Neural progenitor cell (in vitro differentiated cells): Measurements from ENCODE around the gene TRABD2A. TPM values are rescaled to one million over a fixed set of nuclear protein-coding genes. Genes with fewer than 3 reads are reported as not detected.
"Not testable (repeated sequence)": the region's sequence is repeated elsewhere in the genome, so short reads cannot be mapped to it uniquely, and the experiment has no call there.

ENCODE experiments used
- DNase-seq: peaks from one replicate; pipeline ENCODE4 v3.0.0-alpha.2; 2016; ENCODE audit warnings: low spot score
- H2AFZ ChIP-seq: fragments of 200-600 bp; sonication (generic); replicated peaks from 2 replicates; pipeline ENCODE4 v1.6.1; 2016; ENCODE audit warnings: antibody characterized with exemption
- H3F3A ChIP-seq: fragments of 200-600 bp; sonication (generic); 2 replicates; pipeline ENCODE4 v1.6.1; 2016; ENCODE audit warnings: antibody characterized with exemption, low read depth
- H3K27ac ChIP-seq: fragments of 200-600 bp; sonication (generic); 2 replicates; pipeline ENCODE4 v1.5.1; 2016; ENCODE audit warnings: mild to moderate bottlenecking
- H3K27me3 ChIP-seq: fragments of 200-600 bp; sonication (generic); 2 replicates; pipeline ENCODE4 v1.6.1; 2016; ENCODE audit warnings: mild to moderate bottlenecking, moderate library complexity
- H3K36me3 ChIP-seq: fragments of 200-600 bp; sonication (generic); 2 replicates; pipeline ENCODE4 v1.5.1; 2016
- H3K4me1 ChIP-seq: fragments of 200-600 bp; sonication (generic); 2 replicates; pipeline ENCODE4 v1.6.1; 2016; ENCODE audit warnings: mixed run types
- H3K4me2 ChIP-seq: fragments of 200-600 bp; sonication (generic); 2 replicates; pipeline ENCODE4 v1.6.1; 2016
- H3K4me3 ChIP-seq: fragments of 200-600 bp; sonication (generic); 2 replicates; pipeline ENCODE4 v1.5.1; 2016
- H3K79me2 ChIP-seq: fragments of 200-600 bp; sonication (generic); 2 replicates; pipeline ENCODE4 v1.6.1; 2016; ENCODE audit warnings: low read depth
- H3K9ac ChIP-seq: fragments of 200-600 bp; sonication (generic); 2 replicates; pipeline ENCODE4 v1.6.1; 2016
- H3K9me3 ChIP-seq: fragments of 200-600 bp; sonication (generic); 2 replicates; pipeline ENCODE4 v1.5.1; 2016; ENCODE audit warnings: low read depth
- H4K20me1 ChIP-seq: fragments of 200-600 bp; sonication (generic); 2 replicates; pipeline ENCODE4 v1.6.1; 2016; ENCODE audit warnings: low read depth
- H3K27ac Mint-ChIP-seq: 3 replicates; pipeline ENCODE4 v1.8.0; 2021; ENCODE audit warnings: mixed read lengths
- H3K27me3 Mint-ChIP-seq: 2 replicates; pipeline ENCODE4 v1.8.0; 2022; ENCODE audit warnings: low read depth, mild to moderate bottlenecking, inconsistent platforms, moderate library complexity, mixed read lengths; ENCODE audit not compliant: insufficient read depth
- H3K36me3 Mint-ChIP-seq: 3 replicates; pipeline ENCODE4 v1.8.0; 2021; ENCODE audit warnings: mixed read lengths
- H3K4me1 Mint-ChIP-seq: 3 replicates; pipeline ENCODE4 v1.8.0; 2021; ENCODE audit warnings: mixed read lengths
- H3K4me3 Mint-ChIP-seq: 3 replicates; pipeline ENCODE4 v1.8.0; 2021; ENCODE audit warnings: mild to moderate bottlenecking, moderate library complexity, mixed read lengths
- H3K9me3 Mint-ChIP-seq: 3 replicates; pipeline ENCODE4 v1.8.0; 2020; ENCODE audit warnings: mixed read lengths
- EZH2 ChIP-seq: fragments of 200-600 bp; sonication (generic); IDR thresholded peaks from 2 replicates; pipeline ENCODE4 v1.6.1; 2017; ENCODE audit warnings: antibody characterized with exemption, mild to moderate bottlenecking, moderate library complexity
- EZH2phosphoT487 ChIP-seq: fragments of 200-600 bp; sonication (generic); IDR thresholded peaks from 2 replicates; pipeline ENCODE4 v1.6.1; 2017; ENCODE audit warnings: antibody characterized with exemption
- total RNA-seq: library from RNA; depleted of rRNA; stranded (reverse); fragments of >200 nt; gene quantifications from 2 replicates; pipeline ENCODE4 v1.2.3, GENCODE V29; 2015; ENCODE audit warnings: low replicate concordance
- TF ChIP-seq, protein P1 (sequence below): fragments of 200-600 bp; sonication (generic); IDR thresholded peaks from 2 replicates; pipeline ENCODE4 v1.5.1; 2017; ENCODE audit warnings: antibody characterized with exemption, mild to moderate bottlenecking

Gene TRABD2A
- total RNA-seq, 1 donor from 2014 or later = 2.0 TPM

GRCh38 chr2:84919885-84920580 is 39.1 kb upstream of the TRABD2A start:
- no peaks in the 10 kb centered on the region for H3K36me3 Mint-ChIP-seq
- peaks cover 6% of the 10 kb centered on the region for H3K27me3 Mint-ChIP-seq
- H3K4me3 Mint-ChIP-seq = no peak overlapping the region
- Histone ChIP-seq H3K9me3 (no peaks in the 10 kb centered on the region), H3K4me2 (no peak overlapping the region), H3K4me1 (no peaks in the 10 kb centered on the region), H3K9ac (no peak overlapping the region), H3K4me3 (no peak overlapping the region), H3F3A (peaks cover 11% of the 10 kb centered on the region), H2AFZ (no peak overlapping the region), H3K36me3 (no peaks in the 10 kb centered on the region), H4K20me1 (no peaks in the 10 kb centered on the region), H3K27me3 (no peaks in the 10 kb centered on the region), H3K27ac (no peak overlapping the region), H3K79me2 (no peaks in the 10 kb centered on the region)
- no peaks in the 10 kb centered on the region for H3K9me3 Mint-ChIP-seq
- peaks cover 21% of the 10 kb centered on the region for H3K4me1 Mint-ChIP-seq
- H3K27ac Mint-ChIP-seq = no peak overlapping the region
- no peak for TF ChIP-seq EZH2phosphoT487
- no peak for DNase-seq

DNA sequence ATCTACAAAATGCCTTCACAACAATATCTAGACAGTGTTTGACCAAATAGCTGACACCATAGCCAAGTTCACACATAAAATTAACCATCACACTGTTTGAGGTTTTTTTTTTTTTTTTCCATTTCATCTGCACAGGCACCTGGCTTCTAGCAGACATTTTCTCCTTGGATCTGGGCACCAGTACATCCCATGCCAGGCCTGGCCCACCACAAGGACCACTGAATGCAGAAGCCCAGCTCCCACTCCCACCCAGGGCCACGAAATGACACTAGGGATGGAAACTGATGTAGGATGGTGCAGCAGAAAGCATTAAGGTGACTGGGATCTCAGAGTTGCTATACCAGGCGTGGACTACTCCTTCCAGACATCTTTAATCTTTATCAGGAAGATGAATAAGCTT is 37.5 kb upstream of the TRABD2A start:
- peaks cover 13% of the 10 kb centered on the region for H3K4me1 Mint-ChIP-seq
- no peaks in the 10 kb centered on the region for H3K79me2 ChIP-seq
- no peaks in the 10 kb centered on the region for H3K36me3 Mint-ChIP-seq
- no peak overlapping the region for H3K4me2 ChIP-seq
- no peak overlapping the region for H3K4me3 ChIP-seq
- no peaks in the 10 kb centered on the region for H3K36me3 ChIP-seq
- H3K27ac Mint-ChIP-seq = no peak overlapping the region
- H2AFZ ChIP-seq = no peak overlapping the region
- no peak overlapping the region for H3K27ac ChIP-seq
- no peaks in the 10 kb centered on the region for H3K9me3 Mint-ChIP-seq
- TF ChIP-seq EZH2phosphoT487 (no peak), EZH2 (no peak)
- TF ChIP-seq, protein P1, sequence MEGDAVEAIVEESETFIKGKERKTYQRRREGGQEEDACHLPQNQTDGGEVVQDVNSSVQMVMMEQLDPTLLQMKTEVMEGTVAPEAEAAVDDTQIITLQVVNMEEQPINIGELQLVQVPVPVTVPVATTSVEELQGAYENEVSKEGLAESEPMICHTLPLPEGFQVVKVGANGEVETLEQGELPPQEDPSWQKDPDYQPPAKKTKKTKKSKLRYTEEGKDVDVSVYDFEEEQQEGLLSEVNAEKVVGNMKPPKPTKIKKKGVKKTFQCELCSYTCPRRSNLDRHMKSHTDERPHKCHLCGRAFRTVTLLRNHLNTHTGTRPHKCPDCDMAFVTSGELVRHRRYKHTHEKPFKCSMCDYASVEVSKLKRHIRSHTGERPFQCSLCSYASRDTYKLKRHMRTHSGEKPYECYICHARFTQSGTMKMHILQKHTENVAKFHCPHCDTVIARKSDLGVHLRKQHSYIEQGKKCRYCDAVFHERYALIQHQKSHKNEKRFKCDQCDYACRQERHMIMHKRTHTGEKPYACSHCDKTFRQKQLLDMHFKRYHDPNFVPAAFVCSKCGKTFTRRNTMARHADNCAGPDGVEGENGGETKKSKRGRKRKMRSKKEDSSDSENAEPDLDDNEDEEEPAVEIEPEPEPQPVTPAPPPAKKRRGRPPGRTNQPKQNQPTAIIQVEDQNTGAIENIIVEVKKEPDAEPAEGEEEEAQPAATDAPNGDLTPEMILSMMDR = no peak
- no peaks in the 10 kb centered on the region for H3F3A ChIP-seq
- H3K4me1 ChIP-seq = no peaks in the 10 kb centered on the region
- no peaks in the 10 kb centered on the region for H3K27me3 ChIP-seq
- no peak overlapping the region for H3K9ac ChIP-seq
- H3K4me3 Mint-ChIP-seq = no peak overlapping the region
- no peaks in the 10 kb centered on the region for H3K9me3 ChIP-seq
- H4K20me1 ChIP-seq = no peaks in the 10 kb centered on the region
- DNase-seq = no peak
- peaks cover 2% of the 10 kb centered on the region for H3K27me3 Mint-ChIP-seq

- not testable (repeated sequence) for H3K4me1 ChIP-seq, H3K79me2 ChIP-seq, H3K36me3 ChIP-seq, H3K4me3 ChIP-seq, H3K36me3 Mint-ChIP-seq, H4K20me1 ChIP-seq, DNase-seq, H2AFZ ChIP-seq, H3K9me3 Mint-ChIP-seq, H3K9ac ChIP-seq, H3K9me3 ChIP-seq, H3K27me3 ChIP-seq, H3K27ac Mint-ChIP-seq, H3K4me2 ChIP-seq, H3F3A ChIP-seq, H3K4me3 Mint-ChIP-seq, H3K27ac ChIP-seq, H3K27me3 Mint-ChIP-seq
- peaks cover 13% of the 10 kb centered on the region for H3K4me1 Mint-ChIP-seq
Measured at GRCh38 chr2:84917821-84918220, 36.9 kb upstream of the TRABD2A start.

DNA sequence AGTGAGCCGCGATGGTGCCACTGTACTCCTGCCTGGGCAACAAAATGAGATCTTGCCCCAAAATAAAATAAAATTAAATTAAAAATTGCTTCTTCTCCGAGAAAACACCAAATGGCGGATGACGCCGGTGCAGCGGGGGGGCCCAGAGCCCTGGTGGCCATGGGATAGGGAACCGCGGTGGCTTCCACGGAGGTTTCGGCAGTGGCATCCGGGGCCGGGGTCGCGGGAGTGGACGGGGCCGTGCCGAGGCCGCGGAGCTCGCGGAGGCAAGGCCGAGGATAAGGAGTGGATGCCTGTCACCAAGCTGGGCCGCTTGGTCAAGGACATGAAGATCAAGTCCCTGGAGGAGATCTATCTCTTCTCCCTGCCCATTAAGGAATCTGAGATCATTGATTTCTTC is 34.8 kb upstream of the TRABD2A start:
- H3K36me3 ChIP-seq, H3K4me3 Mint-ChIP-seq, H3F3A ChIP-seq, H3K9me3 ChIP-seq, H3K27me3 ChIP-seq, H3K9me3 Mint-ChIP-seq, H3K9ac ChIP-seq, H3K27me3 Mint-ChIP-seq, H3K4me3 ChIP-seq, H3K27ac ChIP-seq, H4K20me1 ChIP-seq, H3K27ac Mint-ChIP-seq, H3K4me2 ChIP-seq, H3K4me1 ChIP-seq, H3K36me3 Mint-ChIP-seq, DNase-seq, H3K79me2 ChIP-seq, H2AFZ ChIP-seq: not testable (repeated sequence)
- peaks cover 13% of the 10 kb centered on the region for H3K4me1 Mint-ChIP-seq

DNA sequence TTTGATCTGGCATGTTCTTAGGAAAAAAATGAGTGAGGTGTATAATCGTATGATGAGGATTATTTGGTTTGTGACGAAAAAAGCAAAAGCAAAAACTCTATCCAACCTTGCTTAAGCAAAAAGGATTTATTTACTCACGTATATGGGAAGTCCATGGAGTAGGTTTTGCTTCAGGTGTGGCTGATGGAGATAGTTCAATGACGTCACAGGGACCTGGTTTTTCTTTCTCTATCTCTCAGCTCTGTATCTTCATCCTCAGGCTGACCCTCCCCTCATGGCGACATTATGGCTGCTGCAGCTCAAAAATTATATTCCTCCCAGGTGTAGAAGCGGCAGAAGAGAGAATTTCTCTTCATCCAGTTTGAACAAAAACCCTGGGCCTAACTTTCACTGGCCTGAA is 33.5 kb upstream of the TRABD2A start:
- peaks cover 9% of the 10 kb centered on the region for H3K36me3 Mint-ChIP-seq
- H3K4me2 ChIP-seq = no peak overlapping the region
- peaks cover under 1% of the 10 kb centered on the region for H3K4me1 Mint-ChIP-seq
- H4K20me1 ChIP-seq = no peaks in the 10 kb centered on the region
- H3K4me3 Mint-ChIP-seq = no peak overlapping the region
- H3K9me3 Mint-ChIP-seq = peaks cover 4% of the 10 kb centered on the region
- no peak overlapping the region for H3K9ac ChIP-seq
- H3K27ac ChIP-seq = no peak overlapping the region
- H3K4me1 ChIP-seq = no peaks in the 10 kb centered on the region
- no peaks in the 10 kb centered on the region for H3K79me2 ChIP-seq
- no peak overlapping the region for H2AFZ ChIP-seq
- H3K4me3 ChIP-seq = no peak overlapping the region
- TF ChIP-seq EZH2 = no peak
- no peak for TF ChIP-seq EZH2phosphoT487
- TF ChIP-seq, protein P1 = no peak
- DNase-seq = no peak
- H3K9me3 ChIP-seq = no peaks in the 10 kb centered on the region
- no peaks in the 10 kb centered on the region for H3K27me3 ChIP-seq
- no peak overlapping the region for H3K27ac Mint-ChIP-seq
- no peaks in the 10 kb centered on the region for H3K36me3 ChIP-seq
- H3K27me3 Mint-ChIP-seq = no peaks in the 10 kb centered on the region
- H3F3A ChIP-seq = no peaks in the 10 kb centered on the region
